HG03520 (cell line): ENCODE measurements around the gene GRM8.
A peak's percentile ranks its signal among the peaks of the same experiment; 100 is the strongest.
"Not testable (repeated sequence)": the region's sequence is repeated elsewhere in the genome, so short reads cannot be mapped to it uniquely, and the experiment has no call there.

Source experiments
- ATAC-seq: cut with Tn5 transposase; IDR thresholded peaks from one replicate; pipeline ENCODE4 v1.9.1; 2021; ENCODE audit warnings: mild to moderate bottlenecking, moderate library complexity; ENCODE audit not compliant: unreplicated experiment

Gene GRM8

GRCh38 chr7:126838194-126838593 lies 414.5 kb downstream of the GRM8 start:
- ATAC-seq, result no peak

- not testable (repeated sequence) for ATAC-seq
Measured at GRCh38 chr7:126831241-126831640, 421.5 kb downstream of the GRM8 start.

GRCh38 chr7:126820925-126821324 lies 431.8 kb downstream of the GRM8 start:
- no peak for ATAC-seq

- no peak for ATAC-seq
Measured at GRCh38 chr7:126819197-126819484, 433.6 kb downstream of the GRM8 start.

GRCh38 chr7:126818393-126819196 lies 434.1 kb downstream of the GRM8 start:
- ATAC-seq, result no peak

- ATAC-seq, result no peak
Measured at GRCh38 chr7:126809188-126809587, 443.6 kb downstream of the GRM8 start.

GRCh38 chr7:126806614-126807013 lies 446.1 kb downstream of the GRM8 start:
- ATAC-seq, result no peak

GRCh38 chr7:126805351-126805750 lies 447.4 kb downstream of the GRM8 start:
- no peak for ATAC-seq

GRCh38 chr7:126804604-126805003 lies 448.1 kb downstream of the GRM8 start:
- peak; percentile 61 for ATAC-seq

- no peak for ATAC-seq
Measured at GRCh38 chr7:126803990-126804389, 448.8 kb downstream of the GRM8 start.

- peak; percentile 88 for ATAC-seq
Measured at GRCh38 chr7:126803060-126803665, 449.6 kb downstream of the GRM8 start.

- no peak for ATAC-seq
Measured at GRCh38 chr7:126801733-126802132, 451.0 kb downstream of the GRM8 start.

- no peak for ATAC-seq
Measured at GRCh38 chr7:126799541-126799940, 453.2 kb downstream of the GRM8 start.

- ATAC-seq, result no peak
Measured at GRCh38 chr7:126792521-126792920, 460.2 kb downstream of the GRM8 start.

GRCh38 chr7:126791306-126791705 lies 461.4 kb downstream of the GRM8 start:
- ATAC-seq, result no peak

- no peak for ATAC-seq
Measured at GRCh38 chr7:126790763-126791162, 462.0 kb downstream of the GRM8 start.

GRCh38 chr7:126783613-126784012 lies 469.1 kb downstream of the GRM8 start:
- no peak for ATAC-seq

- peak; percentile 85 for ATAC-seq
Measured at GRCh38 chr7:126780993-126781392, 471.7 kb downstream of the GRM8 start.

GRCh38 chr7:126778101-126778500 lies 474.6 kb downstream of the GRM8 start:
- no peak for ATAC-seq

- ATAC-seq, result no peak
Measured at GRCh38 chr7:126776498-126776897, 476.2 kb downstream of the GRM8 start.

GRCh38 chr7:126774077-126774476 lies 478.7 kb downstream of the GRM8 start:
- ATAC-seq, result no peak

GRCh38 chr7:126768836-126769235 lies 483.9 kb downstream of the GRM8 start:
- no peak for ATAC-seq
